ENCODE data around the gene MSN. TPM values are rescaled to one million over a fixed set of nuclear protein-coding genes. Genes with fewer than 3 reads are reported as not detected.
"Not testable (repeated sequence)": the region's sequence is repeated elsewhere in the genome, so short reads cannot be mapped to it uniquely, and the experiment has no call there.

The MSN gene
- total RNA-seq, 1 donor from 2014 or later, result 352 TPM

DNA sequence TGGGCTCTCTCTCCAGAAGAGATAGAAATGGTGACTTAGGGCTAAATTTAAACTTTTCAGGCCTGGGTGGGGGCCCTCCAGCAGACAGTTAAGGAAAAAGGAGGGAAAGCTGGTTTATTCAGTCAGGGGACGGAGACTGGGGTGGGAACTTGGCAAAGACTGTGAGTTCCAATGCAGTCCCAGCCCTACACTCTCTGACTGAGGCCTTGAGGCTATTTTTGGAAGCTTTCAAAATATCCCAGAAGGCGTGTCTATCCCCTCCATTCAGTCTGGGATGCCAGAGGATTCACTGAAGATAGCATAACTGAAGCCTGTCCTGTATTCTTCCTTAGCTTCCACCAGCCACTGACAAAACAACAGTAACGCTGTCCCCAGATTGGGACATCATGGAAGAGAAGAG is 32.1 kb upstream of the MSN start:
- ATAC-seq (ENCODE audit: low read depth), result no peak
- Mint-ChIP-seq H3K4me1 (no peaks in the 10 kb centered on the region), H3K27me3 (no peaks in the 10 kb centered on the region), H3K36me3 (ENCODE audit: low read depth) (no peaks in the 10 kb centered on the region), H3K4me3 (no peak overlapping the region), H3K9me3 (no peaks in the 10 kb centered on the region), H3K27ac (no peak overlapping the region)
- intact Hi-C loops (cut with micrococcal nuclease), result no loop called here
- POLR2A ChIA-PET, result no interaction called here
- no peak for TF ChIP-seq CTCF (IDR thresholded peaks at IDR 0.05)
- CTCF ChIA-PET, result no interaction called here
- DNase-seq, result no peak

DNA sequence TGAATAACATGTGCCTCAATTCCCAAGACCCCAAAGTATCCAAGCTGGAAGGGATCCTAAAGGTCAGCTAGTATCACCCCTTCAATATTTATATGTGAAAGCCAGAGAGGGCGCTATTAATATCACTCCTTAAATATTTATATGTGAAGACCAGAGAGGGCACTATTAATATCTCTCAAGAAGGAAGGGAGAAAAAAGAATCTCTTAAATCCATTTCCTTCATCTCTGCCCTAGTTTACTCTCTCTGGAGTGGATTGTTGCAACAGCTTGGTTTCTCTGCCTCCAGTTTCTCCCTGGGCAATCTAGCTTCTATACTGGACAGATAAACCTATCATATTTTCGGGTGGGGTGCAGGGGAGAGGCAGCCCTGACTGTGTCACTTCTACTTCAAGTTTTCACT is 31.6 kb upstream of the MSN start:
- TF ChIP-seq CTCF (IDR thresholded peaks at IDR 0.05), result no peak
- Mint-ChIP-seq H3K27me3 (no peaks in the 10 kb centered on the region), H3K9me3 (no peaks in the 10 kb centered on the region), H3K36me3 (ENCODE audit: low read depth) (no peaks in the 10 kb centered on the region), H3K27ac (no peak overlapping the region), H3K4me1 (no peaks in the 10 kb centered on the region), H3K4me3 (no peak overlapping the region)
- DNase-seq, result no peak
- ATAC-seq (ENCODE audit: low read depth), result no peak
- intact Hi-C loops (cut with micrococcal nuclease), result no loop called here
- CTCF ChIA-PET, result no interaction called here
- POLR2A ChIA-PET, result no interaction called here

GRCh38 chrX:65636261-65636660 is 31.2 kb upstream of the MSN start:
- intact Hi-C loops (cut with micrococcal nuclease); H3K4me3 Mint-ChIP-seq; CTCF ChIA-PET; H3K9me3 Mint-ChIP-seq; H3K4me1 Mint-ChIP-seq; H3K36me3 Mint-ChIP-seq (ENCODE audit: low read depth); H3K27me3 Mint-ChIP-seq; POLR2A ChIA-PET; ATAC-seq (ENCODE audit: low read depth); DNase-seq; H3K27ac Mint-ChIP-seq: not testable (repeated sequence)

DNA sequence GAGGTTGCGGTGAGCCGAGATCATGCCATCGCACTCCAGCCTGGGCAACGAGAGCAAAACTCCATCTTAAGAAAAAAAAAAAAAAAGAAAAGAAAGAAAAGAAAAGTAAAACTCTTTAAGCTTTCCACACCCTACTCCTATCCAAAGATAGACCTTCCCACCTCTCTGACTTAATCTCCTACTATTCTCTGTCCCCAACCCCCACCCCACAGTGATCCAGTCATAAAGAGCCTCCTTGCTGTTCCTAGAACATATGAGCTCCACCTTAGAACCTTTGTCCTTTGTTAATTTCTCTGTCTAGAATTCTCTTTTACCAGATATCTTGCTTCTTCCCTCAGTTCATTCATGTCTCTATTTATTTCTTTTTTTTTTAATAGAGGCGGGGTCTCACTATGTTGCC is 30.1 kb upstream of the MSN start:
- no peak for TF ChIP-seq CTCF (IDR thresholded peaks at IDR 0.05)
- Mint-ChIP-seq H3K9me3 (no peaks in the 10 kb centered on the region), H3K4me3 (no peak overlapping the region), H3K27ac (no peak overlapping the region), H3K27me3 (no peaks in the 10 kb centered on the region), H3K36me3 (ENCODE audit: low read depth) (no peaks in the 10 kb centered on the region), H3K4me1 (no peaks in the 10 kb centered on the region)
- intact Hi-C loops (cut with micrococcal nuclease), result no loop called here
- DNase-seq, result no peak
- ATAC-seq (ENCODE audit: low read depth), result no peak
- ChIA-PET POLR2A (no interaction called here), CTCF (no interaction called here)

DNA sequence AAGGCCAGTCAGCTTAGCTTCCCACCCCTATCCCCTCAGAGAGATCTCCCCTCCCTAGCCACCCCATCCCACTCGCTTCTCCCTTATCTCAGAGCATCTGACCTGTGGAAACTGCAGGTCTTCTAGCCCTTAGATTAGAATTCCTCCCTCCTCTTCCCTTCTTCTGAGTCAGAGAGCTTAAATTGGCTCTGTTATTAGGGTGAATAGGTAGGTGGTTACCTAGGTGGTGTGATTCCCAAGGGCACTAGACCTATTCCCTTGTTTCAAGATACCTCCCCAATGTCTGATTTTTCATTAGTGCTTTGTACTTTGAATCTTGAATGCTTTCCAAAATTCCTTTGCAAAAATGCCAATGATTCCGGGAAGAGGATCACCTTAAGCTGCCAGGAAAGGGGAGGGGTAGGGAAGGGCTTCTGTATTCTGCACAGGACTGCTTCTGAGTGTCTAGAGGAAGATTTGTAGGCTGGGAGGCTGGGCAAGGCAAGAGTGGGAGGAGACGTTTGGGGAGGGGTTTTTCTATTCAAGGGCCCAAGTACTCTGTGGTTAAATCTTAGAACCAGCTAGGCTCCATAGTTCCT is 24.5 kb upstream of the MSN start:
- intact Hi-C loops (cut with micrococcal nuclease), result no loop called here
- ChIA-PET CTCF (no interaction called here), POLR2A (no interaction called here)
- TF ChIP-seq CTCF (IDR thresholded peaks at IDR 0.05), result no peak
- H3K36me3 Mint-ChIP-seq (ENCODE audit: low read depth), result no peaks in the 10 kb centered on the region
- H3K9me3 Mint-ChIP-seq, result no peaks in the 10 kb centered on the region
- H3K4me3 Mint-ChIP-seq, result no peak overlapping the region
- ATAC-seq (ENCODE audit: low read depth) (no peak), DNase-seq (no peak)
- no peaks in the 10 kb centered on the region for H3K27me3 Mint-ChIP-seq
- peaks cover 2% of the 10 kb centered on the region for H3K4me1 Mint-ChIP-seq
- no peak overlapping the region for H3K27ac Mint-ChIP-seq

GRCh38 chrX:65643531-65644052 is 23.9 kb upstream of the MSN start:
- no peak overlapping the region for H3K27ac Mint-ChIP-seq
- CTCF ChIA-PET, result no interaction called here

More at GRCh38 chrX:65643531-65644052, 23.9 kb upstream of the MSN start:
- no peak for ATAC-seq (ENCODE audit: low read depth)
- Mint-ChIP-seq H3K4me3 (no peak overlapping the region), H3K27me3 (no peaks in the 10 kb centered on the region), H3K4me1 (peaks cover 2% of the 10 kb centered on the region), H3K36me3 (ENCODE audit: low read depth) (no peaks in the 10 kb centered on the region), H3K9me3 (no peaks in the 10 kb centered on the region)
- no peak for DNase-seq
- no peak for TF ChIP-seq CTCF (IDR thresholded peaks at IDR 0.05)
- POLR2A ChIA-PET, result no interaction called here
- intact Hi-C loops (cut with micrococcal nuclease), result no loop called here
